GM19463 (cell line): ENCODE measurements around the gene USP12.

Experiments used
- ATAC-seq: cut with Tn5 transposase; IDR thresholded peaks from one replicate; pipeline ENCODE4 v1.9.1; 2021; ENCODE audit warnings: mild to moderate bottlenecking, moderate library complexity; ENCODE audit not compliant: unreplicated experiment

The USP12 gene

DNA sequence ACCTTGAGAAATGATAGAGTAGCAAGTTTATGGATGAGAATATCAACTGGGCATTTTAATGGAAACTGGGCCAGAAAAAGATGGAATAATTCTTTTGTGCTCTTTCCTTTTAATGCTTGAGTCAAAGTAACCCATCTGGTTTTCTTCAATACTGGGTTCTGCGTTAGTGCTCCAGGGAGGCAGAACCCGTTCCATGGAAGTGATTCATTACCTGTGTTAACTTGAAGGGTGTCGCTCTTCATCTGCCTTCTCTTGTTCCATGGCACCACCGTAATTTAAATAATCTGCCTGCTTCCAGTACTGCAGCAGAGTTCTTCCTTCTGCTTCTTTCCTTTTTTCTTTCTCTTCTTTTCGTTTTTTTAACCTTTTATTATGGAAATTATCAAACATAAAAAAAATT lies 14.7 kb upstream of the USP12 start:
- no peak for ATAC-seq

DNA sequence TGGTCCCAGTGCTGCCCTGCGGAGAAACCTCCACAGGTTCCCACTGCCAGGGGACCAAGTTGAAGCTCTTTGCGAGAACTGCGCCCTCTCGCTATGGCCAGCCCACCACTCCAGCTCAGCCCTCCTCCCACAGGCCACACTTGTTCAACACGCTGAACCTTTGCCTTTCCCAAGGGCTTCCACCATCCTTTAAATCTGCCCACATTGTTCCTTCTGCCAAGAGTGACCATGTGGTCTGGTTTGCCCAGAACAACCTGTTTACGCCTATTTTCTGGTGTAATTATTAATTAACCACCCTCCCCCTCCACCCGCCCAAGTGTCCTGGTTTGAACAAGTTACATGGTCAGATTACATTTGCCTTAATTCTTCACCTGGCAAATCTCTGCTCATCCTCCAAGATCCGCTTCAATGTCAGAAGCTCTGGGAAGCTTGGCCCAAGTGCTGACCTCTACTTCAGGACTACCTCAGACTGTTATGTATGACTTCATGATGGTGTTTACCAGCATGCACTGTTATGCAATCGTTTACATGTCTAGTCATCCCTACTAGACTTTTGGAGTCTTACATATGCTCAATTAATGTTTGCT lies 12.0 kb upstream of the USP12 start:
- no peak for ATAC-seq

DNA sequence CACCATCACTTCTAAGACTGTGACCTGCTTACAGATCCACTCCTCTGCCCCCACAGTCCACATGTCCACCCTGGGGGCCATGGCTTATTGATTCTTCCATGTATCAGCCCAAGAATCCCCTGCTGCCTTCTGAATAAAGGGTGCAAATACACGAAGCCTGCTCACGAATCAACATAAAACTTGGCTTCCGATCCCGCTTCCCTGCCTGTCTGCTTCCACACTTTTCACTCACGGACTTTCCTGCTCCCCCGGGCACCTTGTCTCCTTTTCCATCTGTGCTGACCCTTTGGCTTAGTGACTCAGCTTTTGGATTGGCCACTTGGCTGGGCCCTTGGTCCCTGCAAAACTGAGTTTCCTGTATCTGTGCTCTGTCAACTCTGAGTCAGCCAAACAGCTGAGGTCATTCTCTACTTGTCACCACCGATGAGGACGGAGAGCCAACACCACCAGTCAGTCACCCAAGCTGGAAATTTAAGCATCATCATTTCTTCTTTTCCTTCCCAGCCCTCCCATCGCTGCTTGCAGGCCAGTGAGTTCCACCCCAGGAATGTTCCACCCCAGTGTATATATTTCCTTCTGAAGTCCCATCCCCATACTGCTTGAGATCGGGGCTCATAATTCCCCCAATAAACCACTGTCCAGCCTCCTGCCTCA lies 11.4 kb upstream of the USP12 start:
- ATAC-seq = no peak

DNA sequence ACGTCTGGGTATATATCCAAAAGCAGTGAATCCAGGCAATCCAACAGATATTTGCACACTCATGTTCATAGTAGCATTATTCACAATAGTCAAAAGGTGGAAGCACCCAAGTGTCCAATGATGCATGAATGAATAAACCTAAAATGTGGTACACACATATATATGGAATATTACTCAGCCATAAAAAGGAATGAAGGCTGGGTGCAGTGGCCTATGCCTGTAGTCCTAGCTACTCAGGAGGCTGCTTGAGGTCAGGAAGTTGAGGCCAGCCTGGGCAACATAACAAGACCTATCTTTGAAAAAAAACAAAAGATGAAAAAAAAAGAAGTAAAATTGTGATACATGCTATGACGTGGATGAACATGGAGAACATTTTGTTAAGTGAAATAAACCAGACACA lies 10.4 kb upstream of the USP12 start:
- ATAC-seq = no peak

DNA sequence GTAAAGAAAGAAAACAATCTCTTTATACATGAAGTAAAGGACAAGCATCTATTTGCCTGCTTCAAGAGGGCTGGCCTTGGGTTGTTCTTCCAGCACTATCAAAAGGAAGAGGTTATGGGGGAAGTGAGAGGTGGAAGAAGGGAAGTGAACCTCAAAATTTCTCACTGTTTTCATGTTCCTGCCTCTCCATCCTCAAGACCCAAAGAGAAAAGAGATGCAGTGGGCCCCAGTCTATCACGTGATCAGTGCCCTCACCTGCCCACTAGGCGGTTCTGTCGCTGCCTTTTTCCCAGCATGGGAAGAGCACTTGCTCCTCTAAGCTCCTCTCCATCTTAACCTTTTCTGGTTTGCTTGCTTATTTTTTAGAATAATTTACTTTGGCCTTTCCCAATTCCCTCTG lies 6.2 kb upstream of the USP12 start:
- ATAC-seq = no peak

DNA sequence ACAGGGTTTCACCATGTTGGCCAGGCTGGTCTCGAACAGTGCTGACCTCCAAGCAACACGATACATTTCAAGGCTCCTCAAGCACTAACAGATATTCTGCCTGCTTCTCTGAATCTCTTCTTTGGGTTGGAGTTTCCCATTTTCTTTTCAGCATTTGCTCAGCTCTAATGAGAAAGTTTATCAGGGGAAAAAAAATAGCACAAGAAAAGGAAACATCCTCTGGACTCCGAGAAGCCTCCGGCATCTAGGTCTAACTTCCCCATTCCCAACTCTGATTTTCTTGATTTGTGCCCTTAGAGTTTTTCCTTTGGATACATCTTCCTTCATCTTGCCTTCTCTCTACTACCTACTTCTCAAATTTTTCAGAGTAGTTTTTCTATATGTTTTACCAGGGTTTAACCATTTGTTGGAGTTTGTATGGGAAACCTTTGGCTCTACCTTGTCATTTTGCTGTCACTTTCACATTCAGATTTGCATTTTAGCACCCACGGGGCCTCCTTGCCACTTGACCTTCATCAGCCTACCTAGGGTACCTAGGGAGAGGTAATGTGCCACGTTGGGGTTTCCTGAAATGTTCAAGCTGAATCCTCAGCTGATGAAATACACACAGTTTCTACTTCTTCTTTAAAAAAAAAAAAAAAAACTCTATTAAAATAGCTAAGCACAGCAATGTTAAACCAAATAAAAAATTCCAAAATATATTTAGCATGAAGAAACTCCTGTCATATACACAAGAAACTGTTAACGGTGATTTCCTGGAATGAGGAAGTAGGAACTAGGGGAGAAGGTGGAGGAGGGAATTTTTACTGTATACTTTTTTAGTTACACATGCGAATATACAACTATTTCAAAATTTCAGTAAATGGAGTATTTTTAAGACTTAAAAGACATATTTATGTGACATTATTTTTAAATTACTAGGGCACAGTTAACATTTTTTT lies 5.1 kb upstream of the USP12 start:
- no peak for ATAC-seq

DNA sequence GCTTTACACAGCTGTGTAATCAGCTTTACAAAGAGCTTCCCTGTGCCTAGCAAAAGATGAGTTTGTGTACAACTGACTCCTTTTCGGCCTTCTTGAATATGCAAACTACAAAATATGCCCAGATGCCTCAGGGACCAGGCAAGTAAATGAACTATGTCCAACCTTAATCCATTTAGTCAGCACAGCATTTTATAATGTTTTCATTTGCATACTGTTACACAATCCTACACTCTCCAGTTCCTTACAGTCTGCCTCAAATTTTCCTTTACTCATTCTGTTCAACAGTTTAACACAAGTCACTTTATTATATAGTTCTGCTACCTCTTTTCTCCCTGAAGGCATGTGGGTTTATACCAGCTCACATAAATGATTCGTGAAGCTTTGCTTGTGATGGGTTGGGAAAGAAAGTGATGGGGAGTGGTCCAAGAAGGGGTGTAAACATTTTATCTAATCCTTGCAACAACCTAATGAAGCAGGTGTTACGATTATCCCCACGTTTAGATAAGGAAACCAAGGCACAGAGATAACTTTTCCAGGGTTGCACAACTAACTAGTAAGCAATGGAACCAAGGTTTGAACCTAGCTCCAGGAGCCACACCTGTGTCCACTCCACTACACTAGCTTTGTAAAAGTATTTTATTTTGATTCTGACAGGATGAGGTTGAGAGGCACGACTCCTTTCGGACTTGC lies 3.3 kb upstream of the USP12 start:
- ATAC-seq = no peak

DNA sequence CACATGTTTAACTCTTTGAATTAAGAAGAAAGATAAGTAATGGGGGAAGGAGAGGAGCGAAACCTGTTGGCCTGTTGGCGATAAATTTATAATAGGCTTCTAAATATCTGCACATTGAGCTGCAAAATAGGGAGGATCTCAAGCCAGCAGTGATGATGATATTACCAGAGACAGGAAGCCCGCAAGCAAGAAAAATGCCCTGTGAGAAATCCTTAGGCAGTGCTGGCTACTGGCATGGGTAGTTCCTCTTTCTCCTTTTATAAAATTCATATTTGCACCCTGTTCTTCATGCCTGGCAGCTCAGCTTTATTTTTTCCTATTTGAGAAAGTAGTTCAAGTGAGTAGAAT lies 858 bp upstream of the USP12 start:
- ATAC-seq = no peak

DNA sequence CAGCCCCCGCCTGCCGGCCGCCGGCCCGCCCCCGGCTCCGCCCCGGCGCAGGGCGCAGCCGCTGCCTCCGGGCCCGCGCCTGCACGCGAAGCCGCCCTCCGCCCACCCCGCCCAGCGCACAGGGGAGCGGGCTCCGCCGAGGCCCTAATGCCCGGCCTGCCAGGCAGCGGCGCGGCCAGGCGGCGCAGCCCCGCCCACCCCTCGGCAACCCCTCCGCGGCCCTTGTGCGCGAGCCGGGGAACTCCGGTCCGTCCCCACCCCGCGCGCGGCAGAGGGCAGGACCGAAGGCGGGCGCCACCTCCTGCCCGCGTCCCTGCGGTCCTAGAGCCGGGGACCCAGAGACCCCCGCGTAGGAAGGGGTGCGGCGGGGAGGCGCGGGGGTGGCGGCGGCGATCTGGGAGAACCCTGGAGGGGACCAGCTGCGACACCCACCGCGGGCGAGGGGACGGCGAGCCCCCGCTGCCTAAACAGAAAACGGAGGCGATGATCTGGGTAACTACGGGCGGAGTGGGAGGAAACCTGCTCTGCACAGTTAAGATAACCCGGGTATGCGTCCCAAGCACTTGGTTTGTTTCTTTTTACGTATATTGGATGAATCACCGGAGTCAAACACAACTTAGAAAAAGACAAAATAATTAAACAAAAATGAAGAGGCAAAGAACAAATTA lies 350 bp upstream of the USP12 start:
- ATAC-seq = peak; percentile 75

DNA sequence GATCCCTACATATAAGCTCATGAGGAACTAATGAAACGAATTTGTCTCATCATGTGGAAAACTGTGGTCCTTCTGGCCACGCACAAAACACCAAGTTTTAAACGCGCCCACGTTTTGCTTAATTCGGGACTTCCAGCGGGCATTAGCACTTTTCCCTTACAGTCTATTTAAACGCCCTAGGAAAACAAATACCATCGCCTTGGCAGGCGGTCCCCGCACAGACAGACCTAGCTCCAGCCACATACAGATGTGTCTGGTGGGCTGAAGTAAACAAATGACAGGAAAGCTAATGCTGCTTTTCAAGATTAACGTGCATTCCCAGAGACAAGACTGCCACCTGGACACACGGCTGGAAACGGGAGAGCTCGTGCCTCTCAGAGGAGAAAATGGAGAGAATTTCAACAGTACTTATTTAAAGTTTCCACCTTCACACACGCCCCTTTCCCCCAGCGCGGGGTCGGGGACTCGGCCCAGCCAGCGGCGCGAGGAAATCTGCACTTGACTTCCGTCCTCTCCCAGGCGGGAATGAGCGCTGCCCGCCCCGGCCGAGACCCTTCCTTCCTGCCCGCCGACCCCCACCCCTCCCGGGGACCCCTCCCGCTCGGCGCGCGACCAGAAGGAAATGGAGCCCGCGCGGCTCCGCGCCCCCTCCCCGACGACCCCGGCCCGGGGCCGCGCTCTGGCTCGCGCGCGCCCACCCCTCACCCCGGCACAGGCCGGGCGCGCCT lies 931 bp downstream of the USP12 start:
- peak; percentile 2 for ATAC-seq

DNA sequence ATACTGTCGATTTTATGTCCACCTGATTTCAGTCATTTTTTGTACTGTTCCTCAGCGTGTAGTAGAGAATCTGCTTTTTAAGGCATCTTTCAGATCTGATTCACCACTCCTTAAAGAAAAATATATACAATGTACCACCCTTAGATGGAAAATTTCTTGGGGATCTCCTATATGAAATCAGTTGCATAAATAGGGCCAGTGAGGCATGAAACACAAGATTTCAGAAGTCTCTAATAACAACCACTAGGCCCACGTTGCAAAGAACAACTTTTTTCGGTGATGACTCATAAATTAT lies 1.4 kb downstream of the USP12 start:
- ATAC-seq = no peak

DNA sequence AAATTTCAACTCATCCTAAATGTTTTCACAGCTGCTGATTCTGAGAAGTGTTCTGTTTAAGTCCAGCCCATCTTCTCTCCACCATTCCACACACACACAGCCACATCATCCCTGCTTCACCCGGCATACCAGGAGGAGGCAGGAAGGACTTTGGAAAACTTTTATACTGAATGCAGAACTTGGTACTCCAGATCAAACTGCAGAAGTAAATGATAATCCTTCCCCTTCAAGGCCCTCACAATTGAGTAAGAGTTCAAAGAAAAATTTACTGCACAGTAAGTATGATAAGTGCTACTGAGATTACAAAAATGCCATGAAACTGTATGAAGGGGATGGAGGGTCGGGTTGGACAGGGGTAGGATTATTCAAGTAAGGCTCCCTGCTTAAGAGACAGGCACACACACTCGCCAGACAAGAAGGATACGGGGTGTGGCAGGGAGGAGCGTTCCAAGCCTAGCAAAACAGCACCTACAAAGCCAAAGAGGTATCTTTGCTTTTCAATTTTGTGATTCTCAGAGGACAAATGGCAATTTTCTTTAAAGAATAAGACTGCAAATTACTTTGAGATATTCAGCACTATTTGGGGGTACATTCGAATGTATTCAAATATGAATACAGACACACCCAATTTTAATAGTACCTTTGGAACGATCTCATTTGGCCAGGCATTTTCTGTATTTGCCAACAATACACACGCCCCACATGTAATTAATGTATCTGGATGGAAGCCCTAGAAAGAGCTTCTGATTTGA lies 2.5 kb downstream of the USP12 start:
- no peak for ATAC-seq

DNA sequence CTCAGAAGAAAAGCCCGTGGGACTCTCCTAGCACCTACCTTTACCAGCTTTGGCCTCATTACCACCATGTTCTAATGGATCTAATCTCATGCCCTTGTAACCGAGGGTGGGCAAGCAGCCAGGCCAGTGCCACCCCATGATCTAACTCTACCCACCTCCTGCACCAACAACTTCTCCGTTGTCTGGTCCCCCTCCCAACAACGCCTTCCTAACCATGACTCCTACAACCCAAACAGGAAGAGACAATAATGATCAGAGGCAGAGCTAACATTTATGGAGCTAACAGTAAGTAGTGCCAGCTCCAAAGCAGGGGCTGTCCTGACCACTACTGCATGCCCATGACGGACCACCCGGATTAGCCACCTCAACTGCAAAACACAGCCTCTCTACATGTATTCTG lies 3.5 kb downstream of the USP12 start:
- no peak for ATAC-seq

DNA sequence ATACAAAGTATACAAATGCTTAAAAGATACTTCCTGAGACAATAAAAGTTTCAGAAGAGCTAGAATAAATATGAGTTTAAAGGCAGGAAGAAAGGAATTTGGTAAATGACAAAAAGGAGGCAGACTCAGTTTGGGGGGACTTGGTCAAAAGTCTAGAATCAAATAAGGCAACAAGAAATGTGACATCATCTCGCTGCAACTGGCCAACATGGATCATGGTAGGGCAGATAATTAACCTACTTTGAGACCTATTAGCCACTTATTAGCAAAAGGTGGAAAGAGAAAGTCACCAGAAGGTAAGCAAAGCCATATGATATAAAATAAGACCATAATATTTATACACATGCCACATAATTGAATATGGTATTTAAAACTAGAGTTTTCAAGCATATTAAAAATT lies 5.3 kb downstream of the USP12 start:
- ATAC-seq = no peak

DNA sequence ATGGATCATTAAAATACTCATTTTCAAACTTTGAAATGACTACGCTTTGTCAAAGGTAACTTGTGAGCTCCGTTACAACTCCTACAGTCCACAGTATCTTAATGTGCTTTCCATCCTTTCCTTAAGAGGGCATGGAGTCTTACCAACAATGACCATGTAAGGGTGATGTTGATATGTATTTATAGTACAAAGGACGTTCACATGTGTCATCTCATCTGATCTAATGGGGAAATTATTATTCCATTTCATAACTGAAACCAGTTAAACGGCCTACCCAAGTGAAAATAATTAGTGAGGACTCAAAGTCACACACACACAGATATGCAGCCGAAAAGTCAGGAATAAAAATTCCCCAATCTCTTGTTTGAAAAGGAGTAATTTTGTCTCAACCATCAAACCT lies 9.6 kb downstream of the USP12 start:
- no peak for ATAC-seq

DNA sequence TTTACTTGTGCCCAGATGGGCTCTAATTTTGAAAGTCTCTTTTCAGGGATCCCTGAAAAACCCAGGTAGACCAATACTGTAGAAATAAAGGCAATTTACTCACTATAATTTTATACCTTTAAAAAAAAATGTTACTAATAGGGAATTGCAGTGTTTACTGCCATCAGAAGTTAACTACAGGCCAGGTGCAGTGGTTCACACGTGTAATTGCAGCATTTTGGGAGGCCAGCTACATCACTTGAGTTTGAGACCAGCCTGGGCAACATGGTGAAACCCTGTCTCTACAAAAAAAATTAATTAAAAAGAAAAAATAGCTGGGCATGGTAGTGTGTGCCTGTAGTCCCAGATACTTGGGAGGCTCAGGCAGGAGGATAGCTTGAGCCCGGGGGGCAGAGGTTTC lies 10.2 kb downstream of the USP12 start:
- no peak for ATAC-seq

DNA sequence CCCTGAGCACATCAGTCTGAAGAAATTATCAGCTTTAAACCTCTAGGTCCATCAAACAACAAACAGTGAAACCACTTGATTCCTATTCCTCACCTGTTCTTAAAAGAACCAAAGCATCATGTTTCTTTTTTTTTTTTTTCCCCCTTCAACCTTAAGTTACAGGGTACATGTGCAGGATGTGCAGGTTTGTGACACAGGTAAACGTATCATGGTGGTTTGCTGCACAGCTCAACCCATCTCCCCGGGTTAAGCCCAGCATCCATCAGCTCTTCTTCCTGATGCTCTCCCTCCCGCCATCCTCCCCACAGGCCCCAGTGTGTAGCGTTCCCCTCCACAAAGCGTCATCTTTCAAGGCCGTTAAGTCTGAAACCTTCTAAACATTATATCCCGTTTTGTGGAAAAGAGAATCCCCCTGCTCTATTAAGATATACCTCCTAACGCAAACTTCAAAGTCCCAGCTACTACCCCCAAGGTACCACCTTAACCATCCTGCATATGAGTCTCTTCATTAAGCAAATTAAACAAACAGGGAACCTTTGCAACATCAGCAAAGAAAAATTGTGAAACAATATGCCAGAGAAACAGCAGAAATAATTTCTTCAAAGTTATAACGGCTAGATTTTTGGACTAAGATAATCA lies 10.8 kb downstream of the USP12 start:
- no peak for ATAC-seq

DNA sequence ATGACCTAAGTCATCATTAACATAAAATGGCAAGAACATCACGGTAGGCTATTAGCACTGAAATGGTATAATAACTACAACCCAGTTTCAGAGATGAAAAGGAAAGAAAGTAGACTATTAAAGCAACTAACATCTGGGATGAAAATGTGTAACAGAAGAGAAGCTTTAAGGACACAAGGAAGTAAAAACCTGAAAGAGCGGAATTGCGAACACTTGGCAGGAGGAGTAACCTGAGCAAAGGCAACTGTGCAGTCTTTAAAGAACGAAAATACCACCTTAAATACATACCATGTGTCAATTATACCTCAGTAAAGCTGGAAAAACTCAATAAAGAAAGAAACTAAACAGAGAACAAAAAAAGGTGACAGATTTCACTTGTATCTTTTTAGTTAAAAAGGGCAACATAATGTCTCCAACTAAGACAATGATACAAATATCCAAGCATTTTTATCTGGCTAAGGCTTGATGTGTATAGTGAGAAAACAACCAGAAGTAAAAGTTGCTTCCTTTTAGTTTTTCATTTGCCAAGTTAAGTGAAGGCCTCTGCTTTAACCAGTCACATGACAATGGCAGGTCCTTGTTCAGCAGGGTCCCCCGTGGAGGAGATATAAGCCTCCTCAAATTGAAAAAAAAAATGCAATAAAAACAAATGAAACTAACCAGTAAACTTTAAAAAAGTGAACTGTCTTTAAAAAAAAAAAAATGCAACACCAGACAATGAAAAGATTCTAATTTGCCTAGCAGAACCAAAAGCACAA lies 11.6 kb downstream of the USP12 start:
- ATAC-seq = no peak

DNA sequence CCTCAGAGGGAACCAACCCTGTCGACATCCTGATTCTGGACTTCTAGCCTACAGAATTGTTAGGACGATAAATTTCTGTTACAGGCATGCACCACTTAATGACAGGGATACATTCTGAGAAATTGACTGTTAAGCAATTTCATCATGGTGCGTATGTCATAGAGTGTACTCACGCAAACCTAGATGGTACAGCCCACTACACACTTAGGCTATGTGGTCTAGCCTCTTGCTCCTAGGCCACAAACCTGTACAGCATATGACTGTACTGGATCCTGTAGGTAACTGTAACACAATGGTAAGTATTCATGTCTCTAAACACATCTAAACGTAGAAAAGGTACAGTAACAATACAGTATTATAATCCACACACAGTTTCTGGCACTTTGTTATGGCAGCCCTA lies 13.3 kb downstream of the USP12 start:
- ATAC-seq = no peak
